ENCODE data around the gene CRTC3. TPM values are rescaled to one million over a fixed set of nuclear protein-coding genes. Genes with fewer than 3 reads are reported as not detected.
"Not testable (repeated sequence)": the region's sequence is repeated elsewhere in the genome, so short reads cannot be mapped to it uniquely, and the experiment has no call there.

Gene CRTC3
- total and polyA plus RNA-seq, 4 donors: 5.1 to 16.8 (median 7.6) TPM

DNA sequence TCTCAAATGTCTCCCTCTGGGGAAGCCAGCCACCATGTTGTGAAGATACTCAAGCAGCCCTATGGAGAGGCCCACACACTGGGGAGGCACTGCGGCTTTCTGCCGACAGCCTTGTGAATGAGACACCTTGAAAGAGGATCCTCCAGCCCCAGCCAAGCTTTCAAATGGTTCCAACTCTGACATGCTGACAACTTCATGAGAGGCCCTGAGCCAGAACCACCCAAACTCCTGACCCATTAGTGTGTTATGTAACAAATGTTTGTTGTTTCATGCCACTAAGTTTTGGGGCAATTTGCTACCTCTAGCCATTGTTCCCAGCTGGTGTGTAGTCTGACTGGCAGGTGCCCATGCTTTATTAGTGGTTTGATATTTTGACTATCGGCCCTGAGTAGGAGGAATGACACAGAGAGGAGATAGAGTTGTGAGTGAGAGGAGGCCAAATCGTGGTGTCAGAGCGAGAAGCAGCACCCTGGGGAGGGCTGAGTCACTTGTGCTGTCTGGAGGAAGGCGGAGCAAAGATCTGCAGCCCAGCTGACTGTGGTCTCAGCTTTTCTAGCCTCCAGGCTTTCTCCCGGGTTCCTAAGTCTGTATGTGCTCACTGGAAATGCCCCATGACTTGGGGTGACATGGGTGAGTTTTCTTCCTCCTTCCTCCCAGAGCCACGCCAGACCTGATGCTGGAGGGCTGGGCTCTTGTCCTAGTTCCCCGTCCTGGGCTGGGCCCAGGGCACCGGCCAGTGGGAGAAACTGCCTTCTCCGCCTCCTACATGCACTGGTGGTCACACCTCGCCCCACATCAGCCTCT, 130.7 kb downstream of the CRTC3 start:
- H3K4me1 ChIP-seq (ENCODE audit: control insufficient read depth in 4 of 4, insufficient read depth in 4 of 4, low read length in 3 of 4): peaks cover 0 to 5% (median 2%) of the 10 kb centered on the region in 4 donors
- no peaks in the 10 kb centered on the region for H3K9me3 ChIP-seq (ENCODE audit: control insufficient read depth in 4 of 4, low read length in 3 of 4)
- no peak overlapping the region for H3K9ac ChIP-seq (ENCODE audit: low read depth in 1 of 2, low read length in 2 of 2)
- H3K27ac ChIP-seq (ENCODE audit: low read depth in 1 of 2, low read length in 2 of 2): no peak overlapping the region
- WGBS: 66% methylated on average over 12 of the region's 12 CpGs
- H3K27me3 ChIP-seq (ENCODE audit: control insufficient read depth in 4 of 4, insufficient read depth in 4 of 4, low read length in 3 of 4): no peaks in the 10 kb centered on the region
- H3K4me3 ChIP-seq (ENCODE audit: low read depth in 1 of 3, low read length in 3 of 3): no peak overlapping the region
- TF ChIP-seq EGR1 (IDR thresholded peaks at IDR 0.05; ENCODE audit: low read depth in 2 of 2) (no peak), FOXA1 (IDR thresholded peaks at IDR 0.05) (no peak), HNF4G (IDR thresholded peaks at IDR 0.05) (no peak), SP1 (IDR thresholded peaks at IDR 0.05) (no peak), RAD21 (IDR thresholded peaks at IDR 0.05) (no peak), GABPA (IDR thresholded peaks at IDR 0.05 in 1 of 2, conservative IDR thresholded peaks at IDR 0.05 in 1 of 2) (no peak), CTCF (IDR thresholded peaks at IDR 0.05; ENCODE audit: low read depth, low read length, missing input control) (no peak), NR2F2 (IDR thresholded peaks at IDR 0.05) (no peak), YY1 (IDR thresholded peaks at IDR 0.05) (no peak), MAX (IDR thresholded peaks at IDR 0.05) (no peak), ATF3 (IDR thresholded peaks at IDR 0.05) (no peak), HNF4A (conservative IDR thresholded peaks at IDR 0.05) (no peak), JUND (IDR thresholded peaks at IDR 0.05) (no peak)
- TF ChIP-seq, protein P1, sequence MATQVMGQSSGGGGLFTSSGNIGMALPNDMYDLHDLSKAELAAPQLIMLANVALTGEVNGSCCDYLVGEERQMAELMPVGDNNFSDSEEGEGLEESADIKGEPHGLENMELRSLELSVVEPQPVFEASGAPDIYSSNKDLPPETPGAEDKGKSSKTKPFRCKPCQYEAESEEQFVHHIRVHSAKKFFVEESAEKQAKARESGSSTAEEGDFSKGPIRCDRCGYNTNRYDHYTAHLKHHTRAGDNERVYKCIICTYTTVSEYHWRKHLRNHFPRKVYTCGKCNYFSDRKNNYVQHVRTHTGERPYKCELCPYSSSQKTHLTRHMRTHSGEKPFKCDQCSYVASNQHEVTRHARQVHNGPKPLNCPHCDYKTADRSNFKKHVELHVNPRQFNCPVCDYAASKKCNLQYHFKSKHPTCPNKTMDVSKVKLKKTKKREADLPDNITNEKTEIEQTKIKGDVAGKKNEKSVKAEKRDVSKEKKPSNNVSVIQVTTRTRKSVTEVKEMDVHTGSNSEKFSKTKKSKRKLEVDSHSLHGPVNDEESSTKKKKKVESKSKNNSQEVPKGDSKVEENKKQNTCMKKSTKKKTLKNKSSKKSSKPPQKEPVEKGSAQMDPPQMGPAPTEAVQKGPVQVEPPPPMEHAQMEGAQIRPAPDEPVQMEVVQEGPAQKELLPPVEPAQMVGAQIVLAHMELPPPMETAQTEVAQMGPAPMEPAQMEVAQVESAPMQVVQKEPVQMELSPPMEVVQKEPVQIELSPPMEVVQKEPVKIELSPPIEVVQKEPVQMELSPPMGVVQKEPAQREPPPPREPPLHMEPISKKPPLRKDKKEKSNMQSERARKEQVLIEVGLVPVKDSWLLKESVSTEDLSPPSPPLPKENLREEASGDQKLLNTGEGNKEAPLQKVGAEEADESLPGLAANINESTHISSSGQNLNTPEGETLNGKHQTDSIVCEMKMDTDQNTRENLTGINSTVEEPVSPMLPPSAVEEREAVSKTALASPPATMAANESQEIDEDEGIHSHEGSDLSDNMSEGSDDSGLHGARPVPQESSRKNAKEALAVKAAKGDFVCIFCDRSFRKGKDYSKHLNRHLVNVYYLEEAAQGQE (IDR thresholded peaks at IDR 0.05): no peak
- H3K36me3 ChIP-seq (ENCODE audit: control insufficient read depth in 4 of 4, insufficient read depth in 3 of 4, low read depth in 1 of 4, low read length in 3 of 4): no peaks in the 10 kb centered on the region
- DNase-seq (ENCODE audit: low spot score): no peak

- H3K4me3 ChIP-seq (ENCODE audit: low read depth in 1 of 3, low read length in 3 of 3); DNase-seq (ENCODE audit: low spot score); H3K27ac ChIP-seq (ENCODE audit: low read depth in 1 of 2, low read length in 2 of 2); H3K36me3 ChIP-seq (ENCODE audit: control insufficient read depth in 4 of 4, insufficient read depth in 3 of 4, low read depth in 1 of 4, low read length in 3 of 4); H3K4me1 ChIP-seq (ENCODE audit: control insufficient read depth in 4 of 4, insufficient read depth in 4 of 4, low read length in 3 of 4); H3K27me3 ChIP-seq (ENCODE audit: control insufficient read depth in 4 of 4, insufficient read depth in 4 of 4, low read length in 3 of 4); H3K9ac ChIP-seq (ENCODE audit: low read depth in 1 of 2, low read length in 2 of 2); H3K9me3 ChIP-seq (ENCODE audit: control insufficient read depth in 4 of 4, low read length in 3 of 4): not testable (repeated sequence)
- 55% methylated on average over 4 of the region's 4 CpGs for WGBS
Observed at GRCh38 chr15:90660999-90661330, 131.2 kb downstream of the CRTC3 start.

- DNase-seq (ENCODE audit: low spot score); H3K27ac ChIP-seq (ENCODE audit: low read depth in 1 of 2, low read length in 2 of 2); H3K27me3 ChIP-seq (ENCODE audit: control insufficient read depth in 4 of 4, insufficient read depth in 4 of 4, low read length in 3 of 4); H3K4me1 ChIP-seq (ENCODE audit: control insufficient read depth in 4 of 4, insufficient read depth in 4 of 4, low read length in 3 of 4); H3K36me3 ChIP-seq (ENCODE audit: control insufficient read depth in 4 of 4, insufficient read depth in 3 of 4, low read depth in 1 of 4, low read length in 3 of 4); H3K9me3 ChIP-seq (ENCODE audit: control insufficient read depth in 4 of 4, low read length in 3 of 4); H3K9ac ChIP-seq (ENCODE audit: low read depth in 1 of 2, low read length in 2 of 2); H3K4me3 ChIP-seq (ENCODE audit: low read depth in 1 of 3, low read length in 3 of 3): not testable (repeated sequence)
- 98% methylated on average over 10 of the region's 10 CpGs for WGBS
Observed at GRCh38 chr15:90664081-90664461, 134.3 kb downstream of the CRTC3 start.
